ENCODE measurements around the gene HNRNPF.

DNA sequence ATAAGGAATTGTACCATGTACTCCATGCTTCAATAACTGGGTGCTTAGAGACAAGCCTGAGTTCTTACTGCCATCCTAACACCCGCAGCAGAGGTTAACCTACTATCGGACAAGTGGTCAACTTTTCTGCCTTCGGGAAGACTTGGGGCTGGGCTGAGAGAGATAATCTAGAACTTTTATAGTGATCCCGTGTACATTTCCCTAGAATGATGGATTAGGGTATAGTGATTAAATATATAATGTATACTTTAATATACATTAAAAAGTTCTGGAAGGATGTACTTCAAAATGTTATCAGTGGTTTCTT is 12.2 kb upstream of the HNRNPF start:
- TF ChIP-seq, protein P1, sequence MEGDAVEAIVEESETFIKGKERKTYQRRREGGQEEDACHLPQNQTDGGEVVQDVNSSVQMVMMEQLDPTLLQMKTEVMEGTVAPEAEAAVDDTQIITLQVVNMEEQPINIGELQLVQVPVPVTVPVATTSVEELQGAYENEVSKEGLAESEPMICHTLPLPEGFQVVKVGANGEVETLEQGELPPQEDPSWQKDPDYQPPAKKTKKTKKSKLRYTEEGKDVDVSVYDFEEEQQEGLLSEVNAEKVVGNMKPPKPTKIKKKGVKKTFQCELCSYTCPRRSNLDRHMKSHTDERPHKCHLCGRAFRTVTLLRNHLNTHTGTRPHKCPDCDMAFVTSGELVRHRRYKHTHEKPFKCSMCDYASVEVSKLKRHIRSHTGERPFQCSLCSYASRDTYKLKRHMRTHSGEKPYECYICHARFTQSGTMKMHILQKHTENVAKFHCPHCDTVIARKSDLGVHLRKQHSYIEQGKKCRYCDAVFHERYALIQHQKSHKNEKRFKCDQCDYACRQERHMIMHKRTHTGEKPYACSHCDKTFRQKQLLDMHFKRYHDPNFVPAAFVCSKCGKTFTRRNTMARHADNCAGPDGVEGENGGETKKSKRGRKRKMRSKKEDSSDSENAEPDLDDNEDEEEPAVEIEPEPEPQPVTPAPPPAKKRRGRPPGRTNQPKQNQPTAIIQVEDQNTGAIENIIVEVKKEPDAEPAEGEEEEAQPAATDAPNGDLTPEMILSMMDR (IDR thresholded peaks at IDR 0.05) = no peak
- TF ChIP-seq NFATC4 (CRISPR knock-in tag; IDR thresholded peaks at IDR 0.05) = no peak
- no peak for TF ChIP-seq FOXJ3 (CRISPR knock-in tag; IDR thresholded peaks at IDR 0.05; ENCODE audit: borderline replicate concordance)
- no peak for TF ChIP-seq CREB1 (CRISPR knock-in tag; IDR thresholded peaks at IDR 0.05)
- TF ChIP-seq RELA (CRISPR knock-in tag; IDR thresholded peaks at IDR 0.05; ENCODE audit: borderline replicate concordance) = no peak
- TF ChIP-seq, protein P2, sequence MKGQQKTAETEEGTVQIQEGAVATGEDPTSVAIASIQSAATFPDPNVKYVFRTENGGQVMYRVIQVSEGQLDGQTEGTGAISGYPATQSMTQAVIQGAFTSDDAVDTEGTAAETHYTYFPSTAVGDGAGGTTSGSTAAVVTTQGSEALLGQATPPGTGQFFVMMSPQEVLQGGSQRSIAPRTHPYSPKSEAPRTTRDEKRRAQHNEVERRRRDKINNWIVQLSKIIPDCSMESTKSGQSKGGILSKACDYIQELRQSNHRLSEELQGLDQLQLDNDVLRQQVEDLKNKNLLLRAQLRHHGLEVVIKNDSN (CRISPR knock-in tag; IDR thresholded peaks at IDR 0.05) = no peak
